ENCODE data around the gene UGGT1.

UGGT1 gene

GRCh38 chr2:128233790-128234395, 142.9 kb downstream of the UGGT1 start:
- Mint-ChIP-seq H3K27me3 (peaks cover 50% of the 10 kb centered on the region), H3K4me1 (peaks cover 3% of the 10 kb centered on the region), H3K36me3 (no peaks in the 10 kb centered on the region), H3K4me3 (peak overlapping the region; percentile 74), H3K9me3 (no peaks in the 10 kb centered on the region), H3K27ac (no peak overlapping the region)
- CTCF ChIA-PET: interaction anchor here (1.0 to 1.5 kb wide), 5 partner anchors 45 to 171 kb away, joined by 3 to 5 read pairs (median 5); no protein-coding TSS in a partner anchor
- no peak for DNase-seq

- H3K27ac Mint-ChIP-seq: no peak overlapping the region
- no peak overlapping the region for H3K4me3 Mint-ChIP-seq
- peaks cover 3% of the 10 kb centered on the region for H3K4me1 Mint-ChIP-seq
- no peaks in the 10 kb centered on the region for H3K36me3 Mint-ChIP-seq
- no peaks in the 10 kb centered on the region for H3K9me3 Mint-ChIP-seq
- CTCF ChIA-PET: interaction anchor here (1.0 to 1.5 kb wide), 5 partner anchors 45 to 171 kb away, joined by 3 to 5 read pairs (median 5); no protein-coding TSS in a partner anchor
- peaks cover 44% of the 10 kb centered on the region for H3K27me3 Mint-ChIP-seq
- no peak for DNase-seq
These were observed 143.6 kb downstream of the UGGT1 start for GRCh38 chr2:128234613-128235012.

GRCh38 chr2:128235581-128235980, 144.6 kb downstream of the UGGT1 start:
- Mint-ChIP-seq H3K36me3 (no peaks in the 10 kb centered on the region), H3K9me3 (no peaks in the 10 kb centered on the region), H3K27me3 (peaks cover 42% of the 10 kb centered on the region), H3K27ac (no peak overlapping the region), H3K4me1 (peaks cover 3% of the 10 kb centered on the region), H3K4me3 (no peak overlapping the region)
- CTCF ChIA-PET: interaction anchor here (1.0 kb wide), 1 partner anchor 172 kb away, joined by 3 read pairs; no protein-coding TSS in a partner anchor
- DNase-seq: no peak

GRCh38 chr2:128236491-128237035, 145.6 kb downstream of the UGGT1 start:
- Mint-ChIP-seq H3K4me3 (no peak overlapping the region), H3K9me3 (no peaks in the 10 kb centered on the region), H3K27me3 (peaks cover 35% of the 10 kb centered on the region), H3K4me1 (peaks cover 3% of the 10 kb centered on the region), H3K27ac (no peak overlapping the region), H3K36me3 (no peaks in the 10 kb centered on the region)
- DNase-seq: no peak
- CTCF ChIA-PET: no interaction called here

GRCh38 chr2:128237081-128237534, 146.1 kb downstream of the UGGT1 start:
- Mint-ChIP-seq H3K27ac (no peak overlapping the region), H3K4me3 (no peak overlapping the region), H3K36me3 (no peaks in the 10 kb centered on the region), H3K4me1 (peaks cover 3% of the 10 kb centered on the region), H3K27me3 (peaks cover 34% of the 10 kb centered on the region), H3K9me3 (no peaks in the 10 kb centered on the region)
- DNase-seq: no peak
- CTCF ChIA-PET: no interaction called here

- CTCF ChIA-PET: no interaction called here
- Mint-ChIP-seq H3K9me3 (no peaks in the 10 kb centered on the region), H3K4me3 (no peak overlapping the region), H3K27me3 (peaks cover 30% of the 10 kb centered on the region), H3K36me3 (no peaks in the 10 kb centered on the region), H3K4me1 (peaks cover 3% of the 10 kb centered on the region), H3K27ac (no peak overlapping the region)
- no peak for DNase-seq
These were observed 147.1 kb downstream of the UGGT1 start for GRCh38 chr2:128237911-128238697.

- Mint-ChIP-seq H3K27ac (no peak overlapping the region), H3K4me1 (no peaks in the 10 kb centered on the region), H3K27me3 (peaks cover 16% of the 10 kb centered on the region), H3K4me3 (no peak overlapping the region), H3K36me3 (no peaks in the 10 kb centered on the region), H3K9me3 (no peaks in the 10 kb centered on the region)
- no peak for DNase-seq
- CTCF ChIA-PET: no interaction called here
These were observed 150.9 kb downstream of the UGGT1 start for GRCh38 chr2:128241896-128242295.

All from activated naive CD4-positive, alpha-beta T cell treated with anti-CD3 and anti-CD28 coated beads, Interleukin-2, amount 10 ng/mL, durations not matched to agents 7 days and 5 days (primary cell).